HUES6 (cell line): Measurements from ENCODE around the gene EFNB2.
A peak's percentile ranks its signal among the peaks of the same experiment; 100 is the strongest.

Experiments
- H3K27ac ChIP-seq: 2 replicates; pipeline ENCODE4 v1.7.0; 2013; ENCODE audit warnings: low read depth, mild to moderate bottlenecking, low read length, inconsistent platforms
- H3K27me3 ChIP-seq: 2 replicates; pipeline ENCODE4 v1.6.1; 2013; ENCODE audit warnings: low read length; ENCODE audit not compliant: control insufficient read depth, insufficient read depth
- H3K36me3 ChIP-seq: 2 replicates; pipeline ENCODE4 v1.6.1; 2013; ENCODE audit warnings: low read length; ENCODE audit not compliant: control insufficient read depth, insufficient read depth
- H3K4me1 ChIP-seq: 2 replicates; pipeline ENCODE4 v1.6.1; 2013; ENCODE audit warnings: low read length; ENCODE audit not compliant: control insufficient read depth, insufficient read depth
- H3K4me3 ChIP-seq: 2 replicates; pipeline ENCODE4 v1.5.1; 2013; ENCODE audit warnings: low read depth, low read length
- H3K9ac ChIP-seq: one replicate; pipeline ENCODE4 v1.6.1; 2013; ENCODE audit warnings: mild to moderate bottlenecking, low read length
- H3K9me3 ChIP-seq: 2 replicates; pipeline ENCODE4 v1.6.1; 2013; ENCODE audit warnings: low read depth, low read length; ENCODE audit not compliant: control insufficient read depth, insufficient read depth

Gene EFNB2

DNA sequence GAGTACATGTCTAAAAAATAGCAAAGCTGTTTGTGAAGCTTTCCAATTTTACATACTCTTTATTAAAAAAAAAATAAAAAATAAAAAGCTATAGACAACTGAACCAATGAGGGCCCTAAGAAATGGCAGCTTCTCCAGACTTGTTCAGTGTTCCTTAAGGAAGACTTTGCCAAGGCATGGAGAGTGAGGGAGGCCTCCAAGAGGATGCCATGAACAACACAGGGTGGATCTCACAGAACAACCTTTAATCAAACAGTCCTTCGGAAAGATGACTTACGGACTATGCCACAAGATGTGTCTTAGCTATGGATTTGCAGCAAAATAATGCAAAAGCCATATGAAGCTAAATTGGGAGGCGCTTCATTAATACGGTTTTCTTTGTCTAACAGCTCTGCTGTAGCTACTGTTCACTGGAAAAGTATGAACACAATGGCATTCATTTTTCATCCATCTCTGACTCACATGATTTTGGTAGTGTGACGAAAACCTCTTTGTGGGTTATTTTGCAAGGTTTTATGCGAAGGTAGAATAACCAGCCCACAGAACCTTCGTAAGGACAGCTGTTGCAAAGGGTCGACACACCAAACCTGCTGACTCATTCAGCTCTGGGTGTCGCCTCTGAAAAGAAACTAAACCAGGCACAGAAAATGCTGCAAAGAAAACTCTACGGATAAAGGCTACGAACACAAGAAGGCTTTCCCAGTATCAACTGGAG is 27.7 kb downstream of the EFNB2 start:
- peaks cover 38% of the 10 kb centered on the region; the same call in 1 of the 2 replicates for H3K36me3 ChIP-seq
- peak overlapping the region; percentile 71 for H3K27ac ChIP-seq
- no peak overlapping the region for H3K9ac ChIP-seq
- H3K4me1 ChIP-seq = peaks cover 18% of the 10 kb centered on the region
- no peak overlapping the region for H3K4me3 ChIP-seq
- H3K9me3 ChIP-seq = no peaks in the 10 kb centered on the region
- no peaks in the 10 kb centered on the region for H3K27me3 ChIP-seq

DNA sequence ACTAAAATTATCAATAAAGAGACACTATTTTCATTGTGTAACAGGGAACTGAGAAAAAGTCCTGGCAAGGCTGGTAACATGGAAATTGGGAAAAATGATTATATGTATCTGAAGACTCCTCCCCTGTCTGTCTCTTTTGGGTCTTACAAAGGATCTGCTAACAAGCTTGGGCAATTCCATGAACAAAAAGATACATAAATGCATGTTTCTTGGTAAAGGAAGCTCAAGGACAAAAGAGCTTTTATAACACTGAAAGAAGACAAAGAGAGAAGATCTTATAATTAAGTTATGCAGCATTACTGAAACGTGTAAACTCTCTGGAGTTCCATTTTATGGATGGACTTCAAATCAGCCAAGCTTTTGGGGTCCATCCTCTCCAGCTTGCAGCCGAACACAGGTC is 29.2 kb downstream of the EFNB2 start:
- Histone ChIP-seq H3K27me3 (no peaks in the 10 kb centered on the region), H3K9ac (no peak overlapping the region), H3K36me3 (peaks cover 33% of the 10 kb centered on the region; the same call in 1 of the 2 replicates), H3K27ac (no peak overlapping the region), H3K4me3 (no peak overlapping the region), H3K9me3 (no peaks in the 10 kb centered on the region), H3K4me1 (peaks cover 18% of the 10 kb centered on the region)

DNA sequence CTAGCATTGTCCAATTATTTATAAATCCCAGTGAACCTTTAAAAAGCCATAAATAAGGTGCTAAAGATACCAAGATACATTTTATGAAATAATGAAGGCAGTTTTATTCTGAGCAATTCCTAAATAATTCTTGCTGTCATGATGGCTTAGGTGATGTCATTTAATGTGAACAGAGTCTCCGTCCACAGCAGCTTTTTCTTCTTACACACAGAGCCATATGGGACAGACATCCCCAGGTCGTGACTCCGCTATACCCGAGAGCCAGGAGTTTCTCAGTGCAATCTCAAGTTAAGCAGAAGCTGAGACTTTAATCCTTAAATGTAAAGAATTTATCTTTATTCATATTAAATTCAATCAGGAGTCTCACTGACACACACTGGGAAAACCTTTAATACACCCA is 29.7 kb downstream of the EFNB2 start:
- no peaks in the 10 kb centered on the region for H3K27me3 ChIP-seq
- H3K4me3 ChIP-seq = no peak overlapping the region
- H3K27ac ChIP-seq = no peak overlapping the region
- H3K36me3 ChIP-seq = peaks cover 30% of the 10 kb centered on the region; the same call in 1 of the 2 replicates
- peaks cover 18% of the 10 kb centered on the region for H3K4me1 ChIP-seq
- H3K9ac ChIP-seq = no peak overlapping the region
- no peaks in the 10 kb centered on the region for H3K9me3 ChIP-seq

DNA sequence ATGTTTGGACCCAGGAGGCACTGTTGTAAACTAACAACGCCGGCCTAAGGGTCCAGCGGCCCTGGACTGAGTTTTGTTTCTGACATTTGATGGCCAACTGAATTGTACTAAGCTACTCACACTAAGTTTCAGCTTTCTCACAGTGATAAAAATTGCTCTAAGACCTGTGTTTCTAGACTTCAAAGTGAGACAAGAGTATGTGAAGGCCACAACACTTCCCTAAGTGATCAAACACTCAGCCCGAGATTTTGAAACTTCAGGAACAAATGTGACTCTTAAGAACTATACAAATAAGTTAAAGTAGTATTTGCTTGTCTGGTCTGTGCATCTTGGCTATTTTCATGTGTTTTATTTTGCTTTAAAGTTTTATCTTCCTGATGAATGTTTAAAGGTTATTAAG is 30.2 kb downstream of the EFNB2 start:
- Histone ChIP-seq H3K4me1 (peaks cover 20% of the 10 kb centered on the region), H3K4me3 (no peak overlapping the region), H3K27me3 (no peaks in the 10 kb centered on the region), H3K27ac (no peak overlapping the region), H3K9ac (no peak overlapping the region), H3K9me3 (no peaks in the 10 kb centered on the region), H3K36me3 (peaks cover 28% of the 10 kb centered on the region; the same call in 1 of the 2 replicates)

DNA sequence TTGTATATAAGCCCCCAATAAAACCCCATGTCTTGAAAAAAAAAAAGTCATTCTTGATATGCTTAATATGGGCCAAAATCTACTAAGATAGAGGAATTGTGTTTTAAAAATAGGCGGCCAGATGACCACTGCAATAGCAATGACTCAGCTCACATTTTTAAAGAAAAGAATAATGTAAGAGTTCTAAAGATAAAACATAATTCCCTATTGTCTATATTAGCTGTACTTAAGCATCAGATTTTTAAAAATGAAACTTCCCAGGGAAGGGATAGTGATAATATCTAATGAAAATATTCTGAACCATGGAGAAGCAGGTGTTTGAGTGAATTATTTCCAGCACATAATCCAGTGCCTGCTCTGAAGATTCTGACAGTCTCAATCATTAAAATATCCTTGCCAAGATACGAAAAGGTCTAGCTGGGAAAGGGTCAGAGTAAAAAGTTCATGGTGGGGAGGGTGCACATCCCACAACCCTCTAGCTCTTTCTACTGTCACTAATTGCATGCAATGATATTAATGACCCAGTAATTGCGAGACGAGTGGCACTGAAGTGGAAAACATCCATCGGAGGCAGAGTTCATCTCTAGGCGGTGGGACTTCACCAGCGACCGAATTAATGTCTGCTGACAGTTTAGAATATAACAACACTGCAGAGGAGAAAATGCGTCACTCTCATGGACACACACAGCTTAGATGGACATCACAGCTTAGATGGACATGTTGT is 31.6 kb downstream of the EFNB2 start:
- H3K9ac ChIP-seq = no peak overlapping the region
- no peaks in the 10 kb centered on the region for H3K9me3 ChIP-seq
- H3K27me3 ChIP-seq = no peaks in the 10 kb centered on the region
- H3K27ac ChIP-seq = no peak overlapping the region
- peaks cover 26% of the 10 kb centered on the region; the same call in 1 of the 2 replicates for H3K36me3 ChIP-seq
- no peak overlapping the region for H3K4me3 ChIP-seq
- peaks cover 27% of the 10 kb centered on the region for H3K4me1 ChIP-seq

DNA sequence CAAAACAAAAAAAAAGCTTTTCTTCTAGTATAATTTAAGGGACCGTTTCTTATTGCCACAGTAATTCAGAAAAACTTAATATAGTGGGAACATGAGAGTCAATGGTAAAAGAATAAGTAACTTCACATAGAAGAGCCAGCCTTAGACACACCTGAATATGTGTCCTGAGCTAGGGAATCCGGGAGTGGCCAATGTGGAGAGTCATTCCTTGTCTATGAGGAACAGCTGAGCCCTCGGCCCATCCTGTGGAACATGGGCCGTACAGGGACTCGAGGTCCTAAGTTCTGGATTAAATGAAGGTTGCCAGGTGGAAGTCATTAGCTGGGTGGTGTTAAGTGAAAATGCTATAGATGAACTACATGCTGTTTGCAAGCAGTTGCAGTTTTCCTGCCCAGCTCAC is 32.2 kb downstream of the EFNB2 start:
- Histone ChIP-seq H3K9ac (no peak overlapping the region), H3K4me1 (peaks cover 27% of the 10 kb centered on the region), H3K4me3 (no peak overlapping the region), H3K27ac (no peak overlapping the region), H3K9me3 (no peaks in the 10 kb centered on the region), H3K27me3 (no peaks in the 10 kb centered on the region), H3K36me3 (peaks cover 26% of the 10 kb centered on the region; the same call in 1 of the 2 replicates)

DNA sequence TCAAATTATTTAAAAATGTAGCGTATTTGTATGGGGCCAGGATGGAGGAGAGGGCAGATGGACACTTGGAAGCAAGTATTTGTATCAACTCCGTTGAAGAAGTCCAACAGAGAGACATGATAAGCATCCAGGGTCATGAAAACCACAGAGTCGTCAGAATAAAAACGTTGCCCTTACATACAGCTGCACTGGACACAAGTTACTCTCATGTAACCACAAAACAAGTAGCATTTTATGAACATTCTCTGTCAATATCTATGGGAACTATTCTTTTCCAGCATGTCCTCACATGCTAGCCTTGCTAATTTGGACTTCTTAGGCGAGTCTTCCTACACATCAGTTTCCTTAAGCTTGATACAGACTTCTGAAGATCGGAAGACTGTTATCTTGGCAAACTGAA is 35.0 kb downstream of the EFNB2 start:
- no peak overlapping the region for H3K9ac ChIP-seq

DNA sequence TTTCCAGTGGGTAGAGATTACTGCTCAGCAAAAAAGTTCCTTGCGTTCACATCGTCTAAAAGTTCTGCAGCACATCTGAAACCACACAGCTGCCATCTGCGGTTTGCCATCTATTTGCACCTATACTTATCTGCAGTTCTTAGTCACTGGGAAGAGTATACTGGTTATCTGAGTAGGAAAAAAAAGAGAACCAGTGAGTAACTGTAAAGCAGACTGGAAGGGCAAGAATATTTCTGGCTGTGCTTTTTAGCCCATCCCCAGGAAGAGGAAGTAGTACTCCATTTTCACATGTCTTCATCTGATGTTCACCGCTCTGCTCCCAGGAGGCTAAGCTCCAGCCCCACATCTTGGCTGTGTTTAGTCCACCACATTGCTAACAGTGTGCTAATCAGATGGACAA is 35.6 kb downstream of the EFNB2 start:
- H3K27ac ChIP-seq = no peak overlapping the region

More for the DNA sequence above, 35.0 kb downstream of the EFNB2 start:
- H3K4me1 ChIP-seq = peaks cover 38% of the 10 kb centered on the region
- no peak overlapping the region for H3K4me3 ChIP-seq
- H3K27ac ChIP-seq = no peak overlapping the region
- H3K36me3 ChIP-seq = peaks cover 11% of the 10 kb centered on the region
- no peaks in the 10 kb centered on the region for H3K9me3 ChIP-seq
- H3K27me3 ChIP-seq = no peaks in the 10 kb centered on the region

DNA sequence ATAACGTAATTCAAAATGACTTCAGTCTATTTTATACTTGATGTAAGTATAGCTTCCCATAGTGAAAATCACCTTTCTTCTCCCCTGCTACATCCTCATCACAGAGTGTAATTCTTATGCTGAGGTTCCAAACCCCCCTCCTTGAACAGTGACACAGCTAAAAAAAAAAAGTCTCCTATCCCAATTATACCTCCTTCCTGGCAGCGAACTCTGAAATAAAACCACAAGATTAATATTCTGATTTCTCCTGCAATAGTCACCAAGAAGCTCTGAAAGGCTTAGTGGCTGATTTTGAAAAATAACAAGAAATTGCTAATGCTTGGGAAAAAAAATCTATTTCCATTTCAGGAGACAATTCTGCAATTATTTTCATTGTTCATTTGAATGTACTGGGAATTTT is 36.3 kb downstream of the EFNB2 start:
- H3K36me3 ChIP-seq = peaks cover 21% of the 10 kb centered on the region
- no peaks in the 10 kb centered on the region for H3K9me3 ChIP-seq
- peak overlapping the region; percentile 69 for H3K27ac ChIP-seq
- H3K4me1 ChIP-seq = peaks cover 38% of the 10 kb centered on the region
- H3K27me3 ChIP-seq = no peaks in the 10 kb centered on the region
- no peak overlapping the region for H3K4me3 ChIP-seq
- no peak overlapping the region for H3K9ac ChIP-seq

More for the DNA sequence above, 35.6 kb downstream of the EFNB2 start:
- no peak overlapping the region for H3K4me3 ChIP-seq
- peaks cover 13% of the 10 kb centered on the region for H3K36me3 ChIP-seq
- no peak overlapping the region for H3K9ac ChIP-seq
- no peaks in the 10 kb centered on the region for H3K9me3 ChIP-seq
- no peaks in the 10 kb centered on the region for H3K27me3 ChIP-seq
- H3K4me1 ChIP-seq = peaks cover 38% of the 10 kb centered on the region

DNA sequence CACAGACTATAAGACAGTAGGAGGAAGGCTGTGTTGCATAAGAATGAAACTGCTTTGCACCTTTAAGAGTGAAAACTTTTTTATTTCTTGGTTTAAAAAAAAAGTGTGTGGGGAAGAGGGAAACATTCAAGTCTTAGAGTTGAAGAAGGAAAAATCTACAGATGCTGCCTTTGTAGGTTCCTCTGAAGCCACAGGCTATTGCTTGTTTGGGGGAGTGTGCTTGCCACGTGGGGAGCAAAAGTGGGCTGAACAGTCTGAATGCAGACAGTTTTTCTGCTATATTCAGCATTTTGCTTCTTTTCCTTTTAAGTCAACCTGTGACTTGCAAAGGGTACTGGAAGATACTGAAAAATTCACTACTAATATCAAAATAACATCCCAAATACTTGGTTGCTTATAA is 36.9 kb downstream of the EFNB2 start:
- Histone ChIP-seq H3K27me3 (no peaks in the 10 kb centered on the region), H3K36me3 (peaks cover 23% of the 10 kb centered on the region), H3K4me1 (peaks cover 38% of the 10 kb centered on the region), H3K9me3 (no peaks in the 10 kb centered on the region), H3K27ac (peak overlapping the region; percentile 69), H3K9ac (no peak overlapping the region), H3K4me3 (no peak overlapping the region)

DNA sequence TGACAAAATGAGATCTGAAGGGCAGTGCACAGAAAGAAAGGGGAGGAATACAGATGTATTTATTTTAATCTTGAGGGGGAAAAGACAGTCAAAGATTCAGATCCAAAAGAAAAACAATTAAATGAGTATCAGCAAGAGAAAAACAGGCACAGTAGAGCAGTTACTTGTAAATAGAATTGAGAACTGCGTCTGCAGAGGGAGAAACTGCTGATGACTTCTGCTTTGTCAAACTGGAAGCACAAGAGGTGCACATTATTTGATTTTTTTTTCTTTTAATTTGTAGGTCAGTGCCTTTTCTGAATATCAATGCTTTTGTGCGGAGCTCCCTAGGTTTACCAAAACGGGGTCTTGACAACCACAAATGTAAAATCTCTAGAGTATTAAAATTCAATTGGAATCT is 37.3 kb downstream of the EFNB2 start:
- Histone ChIP-seq H3K27ac (no peak overlapping the region), H3K4me1 (peaks cover 38% of the 10 kb centered on the region), H3K9ac (no peak overlapping the region), H3K4me3 (no peak overlapping the region), H3K36me3 (peaks cover 27% of the 10 kb centered on the region), H3K27me3 (no peaks in the 10 kb centered on the region), H3K9me3 (no peaks in the 10 kb centered on the region)
